Measurements from ENCODE around the gene TYK2.
"Not testable (repeated sequence)": the region's sequence is repeated elsewhere in the genome, so short reads cannot be mapped to it uniquely, and the experiment has no call there.

DNA sequence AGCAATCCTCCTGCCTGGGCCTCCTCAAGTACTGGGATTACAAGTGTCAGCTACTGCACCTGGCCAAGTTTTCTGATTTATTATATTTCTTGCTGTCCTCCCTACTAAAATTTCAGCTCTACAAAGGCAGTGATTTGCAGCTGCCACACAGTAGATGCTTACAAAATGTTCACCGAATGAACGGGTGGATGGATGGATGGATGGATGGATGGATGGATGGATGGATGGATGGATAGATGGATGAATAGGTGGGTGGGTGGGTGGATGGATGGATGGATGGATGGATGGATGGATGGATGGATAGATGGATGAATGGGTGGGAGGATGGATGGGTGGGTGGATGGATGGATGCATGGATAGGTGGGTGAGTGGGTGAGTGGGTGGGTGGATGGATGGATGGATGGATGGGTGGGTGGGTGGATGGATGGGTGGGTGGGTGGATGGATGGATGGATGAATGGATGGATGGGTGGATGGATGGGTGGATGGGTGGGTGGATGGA is 3.2 kb downstream of the TYK2 start:
- TF ChIP-seq, protein P1, sequence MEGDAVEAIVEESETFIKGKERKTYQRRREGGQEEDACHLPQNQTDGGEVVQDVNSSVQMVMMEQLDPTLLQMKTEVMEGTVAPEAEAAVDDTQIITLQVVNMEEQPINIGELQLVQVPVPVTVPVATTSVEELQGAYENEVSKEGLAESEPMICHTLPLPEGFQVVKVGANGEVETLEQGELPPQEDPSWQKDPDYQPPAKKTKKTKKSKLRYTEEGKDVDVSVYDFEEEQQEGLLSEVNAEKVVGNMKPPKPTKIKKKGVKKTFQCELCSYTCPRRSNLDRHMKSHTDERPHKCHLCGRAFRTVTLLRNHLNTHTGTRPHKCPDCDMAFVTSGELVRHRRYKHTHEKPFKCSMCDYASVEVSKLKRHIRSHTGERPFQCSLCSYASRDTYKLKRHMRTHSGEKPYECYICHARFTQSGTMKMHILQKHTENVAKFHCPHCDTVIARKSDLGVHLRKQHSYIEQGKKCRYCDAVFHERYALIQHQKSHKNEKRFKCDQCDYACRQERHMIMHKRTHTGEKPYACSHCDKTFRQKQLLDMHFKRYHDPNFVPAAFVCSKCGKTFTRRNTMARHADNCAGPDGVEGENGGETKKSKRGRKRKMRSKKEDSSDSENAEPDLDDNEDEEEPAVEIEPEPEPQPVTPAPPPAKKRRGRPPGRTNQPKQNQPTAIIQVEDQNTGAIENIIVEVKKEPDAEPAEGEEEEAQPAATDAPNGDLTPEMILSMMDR (conservative IDR thresholded peaks at IDR 0.05; ENCODE audit: low read length), result not testable (repeated sequence)
- not testable (repeated sequence) for TF ChIP-seq EZH2phosphoT487 (IDR thresholded peaks at IDR 0.05; ENCODE audit: borderline replicate concordance)

Data from Loucy (cell line).